Activated CD4-positive, alpha-beta T cell treated with anti-CD3 and anti-CD28 coated beads, Interleukin-2, amount 50 U/mL, for 48 hours (primary cell): Measurements from ENCODE around the gene LAPTM4A.
A peak's percentile ranks its signal among the peaks of the same experiment; 100 is the strongest.
"Not testable (repeated sequence)": the region's sequence is repeated elsewhere in the genome, so short reads cannot be mapped to it uniquely, and the experiment has no call there.

ENCODE experiments used
- DNase-seq, 2 experiments: peaks; one replicate each; pipeline ENCODE4 v3.0.0-alpha.2; 2020

The LAPTM4A gene

GRCh38 chr2:20051532-20052228, at the start of gene LAPTM4A:
TSS of gene LAPTM4A (minus strand) at chr2:20051628. CDS start at chr2:20051520, 108 bp downstream.
- peak; percentile 95 to 96 for DNase-seq

DNA sequence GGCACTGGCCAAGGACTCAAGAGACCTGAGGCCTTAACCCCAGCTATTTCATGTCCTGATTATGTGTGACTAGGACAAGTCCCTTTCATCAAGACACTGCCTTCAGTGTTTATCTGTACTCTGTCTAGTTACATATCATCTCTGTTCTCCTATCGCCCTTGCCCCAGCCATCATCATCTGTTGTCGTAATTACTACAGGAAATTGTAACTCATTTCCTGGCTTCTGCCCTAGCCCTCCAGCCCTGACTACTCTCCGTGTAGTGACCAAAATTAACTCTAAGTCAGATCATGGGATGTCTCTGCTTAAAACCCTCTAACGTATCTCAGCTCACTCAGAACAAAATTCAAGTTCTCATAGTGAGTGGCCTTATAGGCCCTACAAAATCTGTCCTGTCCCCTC, 49.3 kb upstream of the LAPTM4A start:
- DNase-seq, result no peak

- DNase-seq, result no peak
These were observed 48.4 kb upstream of the LAPTM4A start for GRCh38 chr2:20099780-20100179.

DNA sequence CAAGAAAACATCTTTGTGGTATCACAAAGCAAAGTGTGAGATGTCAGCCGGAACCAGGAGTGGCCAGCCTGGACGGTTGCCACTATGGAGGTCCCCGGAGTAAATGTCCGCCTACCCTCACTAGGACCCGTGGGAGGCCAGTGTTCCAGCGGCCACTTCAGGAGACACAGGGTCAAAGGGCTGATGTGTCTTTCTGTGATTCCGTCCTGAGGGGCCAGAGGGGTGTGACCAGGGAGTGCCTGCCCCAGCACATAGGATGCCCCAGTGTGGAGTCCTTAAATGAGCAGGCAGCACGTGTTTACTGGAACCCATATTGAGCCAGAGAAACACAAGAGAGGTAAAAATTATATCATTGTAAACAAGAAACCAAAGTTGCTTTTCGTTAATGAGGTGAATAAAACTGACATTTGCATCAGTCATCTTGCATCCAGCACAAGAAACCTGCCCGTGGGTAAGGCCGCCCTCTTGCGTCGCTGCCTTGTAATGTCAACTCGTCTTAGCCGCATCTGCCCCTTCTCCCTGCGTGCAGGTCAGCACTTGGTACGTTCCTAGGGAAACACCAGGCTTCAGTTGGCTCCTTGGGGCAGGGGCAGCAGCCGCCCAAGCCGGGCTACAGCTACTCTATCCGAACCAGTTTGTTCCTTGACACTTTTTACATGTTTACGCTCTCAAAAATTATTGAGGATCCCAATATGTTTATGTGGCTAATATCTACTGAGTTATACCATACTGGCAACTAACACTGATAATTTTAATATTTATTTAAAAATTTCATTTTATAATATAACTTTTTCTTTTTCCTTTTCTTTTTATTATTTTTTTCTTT, 46.7 kb upstream of the LAPTM4A start:
- DNase-seq, result peak; percentile 82 to 85

DNA sequence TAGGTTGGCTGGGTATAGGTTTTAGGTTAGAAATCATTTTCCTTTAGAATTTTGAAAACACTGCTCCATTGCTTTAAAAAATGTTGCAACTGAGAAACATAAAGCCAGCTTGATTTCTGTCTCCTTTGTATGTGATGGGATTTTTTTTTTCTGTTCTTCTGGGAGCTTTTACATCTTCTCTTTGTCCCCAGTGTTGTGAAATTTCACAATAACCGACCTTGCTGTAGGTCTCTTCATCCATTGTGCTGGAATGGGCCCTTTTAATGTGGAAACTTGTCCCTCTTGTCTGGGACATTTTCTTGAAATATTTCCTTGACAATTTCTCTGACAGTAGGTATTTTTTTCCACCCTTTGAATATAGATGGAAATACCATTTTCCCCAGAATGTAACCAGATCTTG, 44.0 kb upstream of the LAPTM4A start:
- DNase-seq, result no peak

GRCh38 chr2:20094955-20095354, 43.5 kb upstream of the LAPTM4A start:
- no peak for DNase-seq

DNA sequence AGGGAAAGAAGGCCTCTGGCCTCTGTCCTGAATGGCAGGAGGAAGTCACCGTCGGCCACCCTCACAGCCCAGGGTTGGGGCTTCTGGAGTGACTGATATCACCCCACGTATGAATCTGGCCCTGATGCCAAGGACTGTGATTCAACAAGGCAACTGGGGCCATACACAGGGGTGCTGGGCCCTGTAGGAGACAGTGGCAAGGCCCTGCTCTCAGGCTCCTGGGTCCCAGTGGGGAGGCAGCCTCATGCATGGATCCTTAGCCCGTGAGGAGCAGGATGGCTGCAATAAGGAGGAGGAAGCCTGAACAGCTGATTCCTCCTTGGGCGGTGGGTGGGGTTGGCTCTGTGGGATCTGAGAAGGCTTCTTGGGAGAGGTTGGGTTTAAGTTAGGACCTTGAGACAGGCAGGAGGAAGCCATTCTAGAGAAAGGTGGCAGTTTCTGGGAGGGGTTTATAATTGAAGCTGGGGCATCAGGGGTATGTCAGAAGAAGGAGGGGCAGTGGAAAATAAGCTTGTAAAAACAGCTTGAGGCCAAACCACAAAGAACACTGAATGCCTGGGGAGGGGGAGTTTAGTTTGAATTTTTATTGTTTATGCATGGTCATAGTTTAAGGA, 42.8 kb upstream of the LAPTM4A start:
- DNase-seq, result no peak

- no peak for DNase-seq
These were observed 42.1 kb upstream of the LAPTM4A start for GRCh38 chr2:20093263-20094141.

DNA sequence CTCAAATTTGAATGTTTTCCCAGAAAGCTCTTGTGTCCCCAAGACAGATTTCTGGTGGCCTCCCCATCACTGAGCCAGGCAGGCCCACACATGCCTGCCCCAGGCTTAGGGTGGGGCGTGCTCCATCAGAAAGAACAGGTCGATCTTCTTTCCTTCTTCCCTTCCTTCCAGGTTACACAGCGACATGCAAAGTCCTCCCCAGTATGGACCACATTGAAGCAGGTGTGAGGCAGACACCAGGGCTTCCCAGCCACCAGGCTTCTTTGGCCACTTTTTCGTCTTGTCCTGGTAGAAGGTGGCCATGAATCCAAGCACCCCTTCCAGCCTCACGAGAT, 41.4 kb upstream of the LAPTM4A start:
- DNase-seq, result no peak

GRCh38 chr2:20092226-20092900, 40.9 kb upstream of the LAPTM4A start:
- no peak for DNase-seq

DNA sequence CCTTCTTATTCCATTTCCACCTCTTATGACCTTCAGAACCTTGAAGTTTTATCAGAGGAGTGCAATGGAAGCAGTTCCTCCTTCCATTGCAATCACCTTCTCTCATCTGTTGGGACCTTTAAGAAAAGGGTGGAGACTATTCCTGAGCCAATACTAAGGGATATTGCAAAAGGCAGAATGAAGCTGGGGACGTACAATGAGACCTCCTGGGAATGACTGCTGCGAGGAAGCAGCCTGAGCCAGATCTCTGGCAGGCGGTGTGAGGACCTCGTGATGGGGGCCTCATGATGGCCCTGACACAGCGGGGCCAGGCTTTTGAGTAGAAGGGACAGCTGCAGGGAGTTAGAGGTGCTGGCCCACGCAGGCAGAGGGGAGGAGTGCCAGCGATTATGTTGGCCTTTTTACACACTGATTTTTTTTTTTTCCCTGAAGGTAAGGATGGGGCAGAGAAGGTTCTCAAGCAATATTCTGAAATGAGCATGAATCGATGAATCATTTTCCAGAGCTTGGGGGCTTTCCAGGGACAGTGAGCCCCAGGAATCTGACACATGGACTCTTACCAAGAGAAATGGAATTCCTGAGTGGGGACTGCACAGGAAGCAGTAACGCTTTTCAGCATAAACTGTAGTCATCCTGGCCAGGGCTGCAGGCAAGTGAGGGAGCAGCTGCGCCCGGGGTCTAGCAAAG, 40.0 kb upstream of the LAPTM4A start:
- DNase-seq, result no peak

DNA sequence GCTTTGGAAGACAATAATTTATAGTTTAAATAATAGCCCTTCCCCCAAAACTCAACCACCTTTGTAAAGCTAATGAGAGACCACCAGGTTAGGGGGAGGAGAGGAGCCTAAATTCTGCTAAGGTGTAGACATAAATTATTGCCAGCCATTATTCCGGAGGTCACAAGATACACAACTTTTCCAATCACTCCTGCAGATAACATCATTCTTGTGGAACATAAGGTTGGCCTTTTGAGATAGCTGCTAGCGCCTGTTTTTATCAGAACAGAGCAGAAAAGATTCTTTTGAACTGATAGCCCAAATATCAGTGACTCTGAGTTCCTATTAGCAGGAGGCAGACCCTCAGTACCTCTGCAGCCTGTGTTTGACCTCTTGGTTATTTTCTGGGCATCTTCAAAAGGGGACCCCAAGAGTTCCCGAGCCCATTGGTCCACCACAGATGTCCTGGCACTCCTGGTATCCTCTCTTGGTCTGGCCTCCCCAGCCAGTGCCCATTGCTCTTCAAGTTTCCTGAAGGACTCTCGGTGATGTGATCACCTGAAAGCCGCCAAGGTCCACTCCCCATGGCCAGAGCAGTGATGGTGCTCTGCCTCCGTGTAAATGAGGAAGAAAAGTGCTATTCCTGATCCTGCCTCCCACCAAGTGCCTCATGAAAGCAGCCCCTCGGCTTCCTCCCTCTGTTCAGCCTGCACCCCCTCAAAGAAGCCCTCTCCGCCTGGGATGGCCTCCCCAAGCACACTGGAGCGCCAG, 38.5 kb upstream of the LAPTM4A start:
- no peak for DNase-seq

- not testable (repeated sequence) for DNase-seq
These were observed 34.5 kb upstream of the LAPTM4A start for GRCh38 chr2:20085909-20086308.

DNA sequence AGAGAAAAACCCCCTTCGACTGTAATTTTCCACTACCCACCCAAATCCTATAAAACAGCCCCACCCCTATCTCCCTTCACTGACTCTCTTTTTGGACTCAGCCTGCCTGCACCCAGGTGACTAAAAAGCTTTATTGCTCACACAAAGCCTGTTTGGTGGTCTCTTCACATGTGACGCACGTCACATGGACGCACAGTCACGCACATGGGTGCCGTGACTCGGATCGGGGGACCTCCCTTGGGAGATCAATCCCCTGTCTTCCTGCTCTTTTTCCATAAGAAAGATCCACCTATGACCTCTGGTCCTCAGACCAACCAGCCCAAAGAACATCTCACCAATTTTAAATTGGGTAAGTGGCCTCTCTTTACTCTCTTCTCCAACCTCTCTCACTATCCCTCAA, 31.4 kb upstream of the LAPTM4A start:
- not testable (repeated sequence) for DNase-seq

- no peak for DNase-seq
These were observed 30.4 kb upstream of the LAPTM4A start for GRCh38 chr2:20081841-20082240.

GRCh38 chr2:20080839-20081415, 29.5 kb upstream of the LAPTM4A start:
- no peak for DNase-seq

GRCh38 chr2:20080428-20080827, 29.0 kb upstream of the LAPTM4A start:
- DNase-seq, result no peak

DNA sequence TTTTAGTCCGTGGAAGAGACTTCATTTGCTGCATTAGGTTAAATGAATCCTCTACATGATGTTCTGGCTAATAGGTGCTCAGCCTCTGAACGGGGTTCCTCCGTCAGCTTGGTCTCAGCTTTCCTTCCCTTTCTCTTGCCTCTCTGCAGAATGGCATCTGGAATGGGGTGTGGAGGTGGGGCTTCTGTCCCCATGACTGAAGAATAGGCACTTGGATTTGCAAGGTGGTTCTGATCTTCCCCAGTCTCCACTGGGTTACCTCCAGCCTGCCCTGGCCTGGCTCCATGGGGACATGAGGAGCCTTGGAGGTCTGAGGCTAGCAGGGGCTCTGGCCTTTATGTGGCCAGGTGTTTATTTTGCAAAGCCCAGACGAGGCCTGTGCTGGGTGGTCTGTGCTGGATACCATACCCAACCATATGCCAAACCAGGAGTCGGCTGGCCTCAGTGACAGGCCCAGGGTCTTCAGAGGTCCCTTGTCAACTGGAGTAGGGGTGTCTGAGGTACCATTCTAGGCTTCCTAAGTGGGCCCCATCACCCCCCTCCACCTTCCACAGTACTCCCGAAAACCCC, 28.2 kb upstream of the LAPTM4A start:
- DNase-seq, result no peak

DNA sequence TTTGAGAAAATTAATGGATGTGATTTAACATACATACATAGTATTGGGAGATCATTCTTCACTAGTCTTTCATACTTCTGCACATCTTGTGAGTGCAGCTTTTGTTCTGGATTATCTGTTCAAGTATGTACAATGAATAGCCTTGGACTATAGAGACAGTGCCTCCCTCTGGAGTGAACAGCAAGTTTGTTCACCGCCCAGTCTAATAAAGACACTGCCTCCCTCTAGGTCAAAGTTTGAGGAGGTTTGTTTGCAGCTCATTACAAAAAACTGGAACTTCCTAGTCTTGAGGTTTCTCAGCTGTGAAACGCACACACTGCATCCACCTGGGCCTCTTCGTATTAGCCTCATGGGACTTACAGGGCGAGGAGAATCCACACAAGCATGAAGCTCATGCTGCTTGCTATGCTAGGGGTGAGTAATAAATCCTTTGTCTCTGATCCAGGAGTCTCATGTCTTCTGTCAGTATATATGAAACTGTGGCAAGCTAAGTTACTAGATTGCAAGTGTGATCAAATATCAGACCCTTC, 26.0 kb upstream of the LAPTM4A start:
- DNase-seq, result no peak

DNA sequence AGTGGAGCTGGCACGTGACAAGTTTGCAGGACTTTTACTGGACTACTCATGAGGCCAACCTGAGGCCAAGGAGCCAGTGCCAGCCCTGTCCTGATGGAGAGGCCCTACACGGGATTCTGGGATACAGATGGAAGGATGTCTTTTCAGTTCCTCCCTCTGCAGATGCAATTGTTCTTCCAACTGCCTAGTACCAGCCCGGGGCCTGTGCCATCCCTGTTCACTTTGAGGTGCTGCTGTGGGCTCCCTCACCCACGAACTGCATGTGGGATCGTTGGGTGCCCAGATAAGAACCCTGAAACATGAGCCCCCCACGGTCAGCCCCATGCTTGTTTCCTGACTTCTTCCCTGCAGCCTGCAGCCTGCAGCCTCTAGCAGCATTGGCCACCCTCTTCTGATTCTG, 25.3 kb upstream of the LAPTM4A start:
- no peak for DNase-seq
